Stimulated activated CD4-positive, alpha-beta T cell treated with anti-CD3 and anti-CD28 coated beads, Interleukin-2, amount 100 ng/mL, for 48 hours (primary cell): Measurements from ENCODE around the gene HMOX1.
"Not testable (repeated sequence)": the region's sequence is repeated elsewhere in the genome, so short reads cannot be mapped to it uniquely, and the experiment has no call there.

Experiments used
- DNase-seq, 2 donors: peaks; one replicate each; pipeline ENCODE4 v3.0.0-alpha.2; 2020

Gene HMOX1

DNA sequence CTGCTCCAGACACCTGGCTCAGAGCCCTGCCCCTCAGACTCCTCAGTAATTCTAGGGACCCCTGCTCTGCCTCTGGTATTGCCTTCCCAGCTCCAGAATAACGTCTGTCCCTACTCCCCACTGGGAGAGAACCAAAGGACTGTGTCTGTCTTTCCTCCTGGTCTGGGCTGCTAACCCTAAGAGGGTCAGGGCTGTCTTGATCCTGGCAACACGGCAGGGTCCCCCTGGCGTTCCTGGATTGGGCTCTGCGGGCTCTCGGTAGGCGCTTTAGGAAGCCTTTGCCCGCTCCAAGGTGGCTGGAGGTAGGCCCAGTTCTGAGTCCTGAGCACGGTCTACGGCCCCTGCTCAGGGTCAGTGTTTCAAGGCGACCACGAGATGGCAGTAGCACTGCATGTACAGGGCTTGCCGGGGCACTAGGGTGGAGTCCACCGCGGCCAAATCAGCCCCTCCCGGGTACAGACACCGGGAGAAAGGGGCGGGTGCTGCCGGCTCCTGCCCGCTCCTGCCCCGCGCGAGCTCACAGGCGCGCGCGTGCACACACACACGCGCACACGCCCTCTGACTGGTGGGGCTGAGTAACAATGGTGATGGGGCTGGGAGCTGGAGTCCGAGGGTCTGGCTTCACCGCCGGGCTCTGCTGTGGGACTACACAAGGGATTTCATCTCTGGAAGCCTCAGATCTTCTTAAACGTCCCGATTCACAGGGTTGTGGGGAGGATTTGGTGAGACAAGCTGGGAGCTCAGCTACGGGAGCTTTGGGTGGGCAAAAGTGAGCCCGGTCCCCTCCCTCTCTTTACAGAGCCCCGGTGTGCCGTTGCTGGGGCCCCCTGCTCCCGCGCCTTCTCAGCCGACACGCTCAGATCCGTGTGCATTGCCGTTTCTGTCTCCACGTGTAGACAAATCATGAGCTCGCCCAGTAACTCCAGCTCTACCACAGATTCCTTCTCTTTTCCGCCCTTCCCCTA, 30.1 kb upstream of the HMOX1 start:
- peak; percentile 85 to 88 for DNase-seq

DNA sequence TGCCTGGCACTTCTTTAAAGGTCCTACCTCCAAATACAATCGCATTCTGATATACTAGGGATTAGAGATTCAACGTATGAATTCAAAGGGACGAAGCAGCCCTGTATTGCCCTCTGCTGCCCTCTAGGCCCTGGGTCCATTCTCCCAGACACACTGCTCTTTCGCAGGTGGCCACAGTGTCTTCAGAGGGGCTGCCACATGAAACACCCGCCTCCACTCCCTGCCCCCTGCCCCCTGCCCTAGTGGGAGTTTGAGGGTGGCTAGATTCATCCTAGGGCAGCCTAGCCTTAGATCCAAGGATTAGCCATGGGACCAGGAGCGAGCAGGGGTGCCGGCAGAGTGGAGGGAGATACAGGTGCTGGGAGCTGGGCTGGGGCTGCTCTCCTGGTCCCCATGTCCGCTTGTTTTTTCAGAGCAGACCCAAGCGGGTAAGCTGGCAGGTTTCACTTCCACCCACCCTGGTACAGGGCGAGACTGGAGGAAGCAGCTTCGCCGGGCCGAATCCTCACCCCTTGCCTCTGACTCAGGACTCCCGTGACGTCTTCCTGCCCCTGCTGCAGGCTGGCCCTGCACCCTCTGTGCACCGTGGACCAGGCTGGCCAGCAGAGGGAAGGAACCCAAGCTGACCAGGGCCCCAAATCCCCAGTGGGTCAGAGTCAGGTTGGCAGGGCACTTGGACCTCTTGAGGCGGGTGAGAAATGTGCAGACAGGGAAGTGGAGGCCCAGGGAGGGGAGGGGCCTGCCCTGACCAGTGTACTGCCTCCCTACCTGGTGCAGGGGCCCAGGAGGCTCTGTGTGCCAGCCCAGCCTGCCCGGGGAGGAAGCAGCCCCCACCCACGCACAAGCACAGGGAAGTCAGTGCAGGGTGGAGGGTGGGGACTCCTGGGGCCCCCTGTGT, 28.4 kb upstream of the HMOX1 start:
- DNase-seq: peak; percentile 39 to 51

DNA sequence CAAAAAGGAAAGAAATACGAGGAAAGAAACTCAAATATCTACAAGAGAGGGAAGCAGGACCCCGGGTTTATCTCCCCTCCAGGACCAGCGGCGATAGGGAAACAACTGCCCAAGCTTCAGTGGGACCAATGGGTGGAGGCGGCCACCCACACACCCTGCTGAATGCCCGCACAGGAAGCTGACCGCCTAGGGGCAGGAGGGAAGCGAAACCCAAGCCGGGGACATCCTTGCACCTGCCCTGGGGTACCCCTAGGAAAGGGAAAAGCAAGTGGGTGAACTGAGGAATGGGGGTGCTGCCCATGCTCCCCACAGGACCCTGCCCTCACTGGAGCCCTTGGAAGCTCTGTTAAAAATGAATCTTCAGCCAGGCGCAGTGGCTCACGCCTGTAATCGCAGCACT, 27.6 kb upstream of the HMOX1 start:
- no peak for DNase-seq

DNA sequence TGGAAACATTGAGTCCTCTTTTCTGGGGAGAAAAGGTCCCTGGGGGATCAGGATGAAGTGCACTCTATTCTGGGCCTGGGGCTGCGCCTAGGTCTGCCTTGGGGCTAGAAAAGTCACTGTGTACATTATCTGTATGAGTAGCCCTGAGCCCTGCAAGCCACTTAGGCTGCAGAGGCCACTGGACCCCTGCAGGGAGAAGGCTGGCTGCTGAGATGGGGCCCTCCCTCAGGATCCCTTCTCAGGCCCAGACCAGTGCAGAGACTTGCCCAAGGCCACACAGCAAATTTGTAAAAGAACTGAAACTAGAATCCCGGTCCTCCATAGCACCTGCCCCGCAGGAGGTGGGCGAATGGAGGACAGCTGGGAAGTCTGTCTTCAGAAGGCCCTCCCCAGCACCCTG, 26.8 kb upstream of the HMOX1 start:
- no peak for DNase-seq

DNA sequence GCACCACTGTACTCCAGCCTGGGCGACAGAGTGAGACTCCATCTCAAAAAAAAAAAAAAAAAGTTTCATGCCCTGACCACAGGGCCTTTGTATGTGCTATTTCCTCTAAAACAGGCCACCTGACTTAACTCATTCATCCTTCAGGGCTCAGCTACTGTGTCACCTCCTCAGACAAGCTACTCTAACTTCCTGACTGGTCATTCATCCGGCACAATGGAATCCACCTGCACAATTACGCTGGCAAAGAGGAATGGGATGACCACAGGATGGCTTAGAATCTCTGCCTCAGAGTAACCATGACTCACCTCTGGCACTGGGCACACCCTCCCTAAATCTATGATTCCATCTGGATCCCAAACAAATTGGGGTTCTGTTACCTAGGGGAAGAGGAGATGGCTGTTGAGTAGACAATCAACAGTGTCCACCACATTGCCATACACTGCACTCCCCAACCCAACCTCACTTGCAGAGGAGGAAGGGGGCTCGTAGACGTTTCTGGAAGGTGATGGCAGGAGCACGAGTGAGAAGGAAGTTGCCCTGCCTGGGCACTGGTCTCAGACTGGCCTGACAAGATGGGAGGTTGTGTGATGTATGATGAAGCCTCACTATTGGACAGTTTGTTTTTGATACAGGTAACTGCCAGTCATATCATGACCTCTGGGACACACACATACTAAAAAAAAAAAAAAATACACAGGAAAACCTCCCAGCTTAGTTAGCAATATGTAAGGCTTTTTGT, 22.8 kb upstream of the HMOX1 start:
- no peak for DNase-seq

DNA sequence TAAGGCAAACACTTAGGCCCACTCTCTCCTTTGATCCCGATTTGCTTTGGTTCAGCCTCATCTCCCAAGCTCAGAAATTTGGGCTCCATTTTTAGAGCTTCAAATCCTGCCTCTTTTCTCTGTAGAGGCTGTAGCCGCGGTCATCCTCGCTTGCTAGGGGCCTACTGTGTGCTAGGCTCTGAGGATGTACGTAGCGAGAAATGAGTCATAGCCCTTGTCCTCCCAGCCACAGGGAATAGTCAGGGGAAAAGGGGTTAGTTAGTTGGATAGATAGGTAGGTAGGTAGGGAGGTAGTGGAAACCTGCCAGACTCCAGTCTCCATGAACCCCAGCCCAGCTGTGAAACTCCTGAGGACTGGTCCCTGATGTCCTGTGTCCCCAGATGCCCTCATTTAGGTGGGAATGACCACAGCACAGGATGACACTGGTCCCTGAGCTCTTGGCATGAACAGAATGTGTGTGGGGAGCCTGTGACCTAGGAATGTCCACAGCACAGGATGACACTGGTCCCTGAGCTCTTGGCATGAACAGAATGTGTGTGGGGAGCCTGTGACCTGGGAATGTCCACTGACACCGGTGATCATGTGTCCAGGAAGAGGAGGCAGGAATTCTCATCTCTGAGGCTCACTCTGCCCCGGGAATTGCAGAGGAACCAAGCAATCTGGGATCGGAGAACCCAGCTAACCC, 21.4 kb upstream of the HMOX1 start:
- no peak for DNase-seq

DNA sequence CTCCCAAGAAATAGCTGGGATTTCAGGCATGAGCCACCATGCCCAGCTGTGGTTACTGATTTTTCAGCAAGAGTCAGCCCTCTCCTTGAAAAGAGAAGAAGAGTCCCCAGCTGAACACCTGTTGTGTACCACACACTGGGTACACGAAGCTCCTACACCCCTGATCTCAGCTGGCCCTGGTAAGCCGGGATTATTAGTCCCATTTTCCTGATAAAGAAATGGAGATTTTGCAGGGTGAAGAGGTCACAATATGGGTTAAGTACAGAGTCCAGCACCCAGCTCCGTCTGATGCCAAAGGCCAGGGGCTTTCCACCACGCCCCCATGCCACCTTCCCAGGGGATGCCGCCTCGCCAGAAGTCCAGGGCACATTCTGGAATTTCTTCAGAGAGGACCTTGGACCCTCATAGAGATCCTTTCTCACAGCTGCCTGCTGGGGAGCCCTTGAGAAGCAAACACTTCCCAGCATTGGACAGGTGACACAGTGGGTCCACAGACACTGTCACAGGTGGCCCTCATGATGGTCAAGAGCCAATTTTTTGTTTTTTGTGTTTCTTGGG, 19.8 kb upstream of the HMOX1 start:
- DNase-seq: no peak

DNA sequence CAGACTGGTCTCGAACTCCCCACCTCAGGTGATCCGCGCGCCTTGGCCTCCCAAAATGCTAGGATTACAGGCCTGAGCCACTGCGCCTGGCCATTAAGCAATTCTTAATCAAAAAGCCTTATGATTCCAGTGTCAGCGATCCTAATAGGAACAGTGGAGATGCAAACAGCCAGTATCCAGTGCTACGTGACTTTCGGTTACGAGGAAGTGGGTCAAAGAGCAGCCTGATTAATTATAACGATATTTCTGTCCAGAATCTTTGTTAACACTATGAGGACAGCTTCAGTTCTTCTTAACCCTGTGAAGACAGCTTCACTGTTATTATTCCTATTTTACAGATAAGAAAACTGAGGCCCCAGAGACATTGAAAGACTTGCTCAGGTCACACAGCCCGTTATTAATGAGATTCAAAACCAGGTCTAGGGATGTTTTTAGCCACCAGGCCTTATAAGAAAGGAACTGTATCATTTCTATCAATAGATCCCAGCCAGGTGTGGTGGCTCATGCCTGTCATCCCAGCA, 17.3 kb upstream of the HMOX1 start:
- no peak for DNase-seq

DNA sequence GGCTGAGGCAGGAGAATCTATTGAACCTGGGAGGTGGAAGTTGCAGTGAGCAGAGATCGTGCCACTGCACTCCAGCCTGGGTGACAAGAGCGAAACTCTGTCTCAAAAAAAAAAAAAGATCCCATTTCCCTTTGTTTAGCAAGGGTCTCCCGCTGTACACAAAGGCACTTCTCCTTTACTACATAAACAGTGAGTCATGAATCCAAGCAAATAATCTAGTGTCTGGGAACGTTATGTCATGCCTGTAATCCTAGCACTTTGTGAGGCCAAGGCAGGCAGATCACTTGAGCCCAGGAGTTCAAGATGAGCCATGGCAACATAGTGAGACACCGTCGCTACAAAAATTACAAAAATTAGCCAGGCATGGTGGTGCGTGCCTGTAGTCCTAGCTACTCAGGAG, 16.7 kb upstream of the HMOX1 start:
- not testable (repeated sequence) for DNase-seq

DNA sequence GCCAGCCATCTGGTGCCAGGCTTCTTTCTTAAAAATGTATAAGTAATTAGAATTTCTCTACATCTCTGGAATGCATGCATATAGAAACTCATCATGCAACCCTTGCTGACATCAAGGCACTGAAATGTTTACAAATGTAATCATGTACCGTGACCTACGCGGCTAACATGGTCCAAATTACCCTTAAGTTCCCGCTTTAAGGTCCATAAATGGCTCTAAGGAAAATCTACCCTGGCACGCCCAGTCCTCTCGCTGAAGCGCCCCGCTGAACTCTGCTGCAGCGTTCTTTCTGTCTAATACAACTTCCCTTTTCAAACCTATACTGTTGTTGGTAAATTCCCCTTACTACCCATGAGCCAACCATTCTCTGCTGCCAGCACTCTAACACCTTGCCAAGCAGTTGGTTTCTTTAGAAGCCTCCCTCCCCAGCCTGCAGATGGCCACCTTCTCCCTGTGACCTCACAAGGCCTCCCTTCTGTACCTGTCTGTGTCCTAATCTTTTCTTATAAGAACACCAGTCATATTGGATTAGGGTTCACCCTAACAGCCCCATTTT, 13.5 kb upstream of the HMOX1 start:
- no peak for DNase-seq

DNA sequence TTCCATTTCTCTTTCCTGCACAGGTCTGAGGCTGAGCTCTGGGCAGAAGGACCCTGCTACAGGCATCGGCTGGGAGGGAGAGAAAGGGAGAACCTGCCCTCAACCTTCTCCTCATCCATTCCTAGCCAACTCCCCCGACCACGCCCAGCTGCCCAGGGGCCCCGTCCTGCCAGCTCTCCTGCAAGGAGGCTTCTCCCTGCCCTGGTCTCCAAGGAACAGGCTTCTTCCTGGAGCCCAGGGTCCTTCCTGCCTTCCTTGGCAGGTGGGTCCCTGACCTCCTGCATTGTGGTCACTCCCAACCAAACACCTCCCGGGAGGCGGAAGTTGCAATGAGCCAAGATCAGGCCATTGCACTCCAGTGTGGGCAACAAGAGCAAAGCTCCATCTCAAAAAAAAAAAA, 12.5 kb upstream of the HMOX1 start:
- no peak for DNase-seq

DNA sequence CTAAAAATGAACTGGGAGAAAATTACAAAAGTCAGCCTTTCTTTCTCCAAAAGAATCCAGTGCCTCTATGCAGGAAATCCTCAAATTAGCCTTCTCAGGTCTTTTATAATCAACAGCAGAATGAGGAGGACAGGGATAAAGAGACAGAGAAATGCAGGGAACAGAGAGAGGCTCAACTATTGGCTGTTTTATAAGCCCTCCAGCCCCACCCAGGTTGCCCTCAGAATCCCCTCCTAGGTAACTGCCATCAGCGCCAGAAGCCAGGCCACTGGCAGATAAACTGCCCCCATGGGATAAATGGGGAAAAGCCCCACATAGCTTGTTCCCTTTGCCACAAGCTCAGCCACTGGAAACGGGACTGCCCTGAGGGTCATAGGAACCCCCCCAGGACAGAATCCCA, 10.9 kb upstream of the HMOX1 start:
- DNase-seq: no peak

DNA sequence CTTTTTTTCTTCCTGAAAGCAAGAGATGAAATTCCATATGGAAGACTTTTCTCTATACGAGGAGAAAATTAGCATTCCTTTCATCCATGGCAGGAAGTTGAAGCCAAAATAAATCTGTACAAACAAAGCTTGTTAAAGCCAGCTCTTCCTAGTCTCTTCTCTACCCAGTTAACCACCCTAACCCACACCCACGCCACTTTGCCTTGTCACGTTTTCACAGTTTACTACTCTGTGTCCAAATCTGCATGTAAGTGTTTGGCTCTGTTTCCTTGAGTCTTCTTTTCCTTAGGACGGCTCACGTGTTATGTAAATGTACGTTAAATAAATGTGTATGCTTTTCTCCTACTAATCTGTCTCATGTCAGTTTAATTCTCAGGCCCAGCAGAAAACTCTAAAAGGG, 7.1 kb upstream of the HMOX1 start:
- DNase-seq: no peak

DNA sequence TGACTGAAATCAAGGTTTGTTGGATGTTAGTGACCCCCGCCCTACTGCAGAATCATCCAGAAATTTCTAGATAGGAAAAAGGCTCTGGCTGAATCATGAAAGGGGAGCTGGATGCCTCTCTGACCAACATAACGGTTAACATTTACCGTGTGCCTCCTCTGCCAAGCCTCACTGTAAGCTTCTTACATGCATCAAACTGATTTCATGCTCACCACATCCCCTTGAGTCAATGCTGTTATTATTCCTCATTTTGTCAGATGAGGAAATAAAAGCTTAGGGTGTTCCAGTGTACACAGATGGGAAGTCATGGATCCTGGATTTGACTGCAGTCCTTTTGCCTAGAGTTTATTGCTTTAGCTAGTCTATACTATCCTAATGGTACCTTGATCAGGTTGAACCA, 5.9 kb upstream of the HMOX1 start:
- DNase-seq: no peak

DNA sequence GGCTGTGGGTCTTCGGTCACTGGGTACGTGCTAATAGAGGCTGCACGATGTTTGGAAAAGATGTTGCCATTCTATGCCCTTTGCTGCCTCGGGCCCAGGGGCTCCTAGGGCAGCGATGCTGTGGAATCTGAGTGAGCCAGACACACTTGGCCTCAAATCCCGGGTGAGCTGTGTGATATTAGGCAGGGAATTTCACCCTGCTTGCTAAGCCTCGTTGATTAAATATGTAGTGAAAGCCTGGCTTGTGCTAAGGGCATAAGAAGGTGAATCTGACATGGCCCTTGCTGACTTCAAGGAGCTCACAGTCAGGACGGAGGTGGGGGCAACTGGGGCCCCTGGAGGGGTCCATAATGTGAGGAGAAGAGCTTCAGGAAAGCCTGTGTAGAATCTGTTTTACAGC, 5.4 kb upstream of the HMOX1 start:
- no peak for DNase-seq

DNA sequence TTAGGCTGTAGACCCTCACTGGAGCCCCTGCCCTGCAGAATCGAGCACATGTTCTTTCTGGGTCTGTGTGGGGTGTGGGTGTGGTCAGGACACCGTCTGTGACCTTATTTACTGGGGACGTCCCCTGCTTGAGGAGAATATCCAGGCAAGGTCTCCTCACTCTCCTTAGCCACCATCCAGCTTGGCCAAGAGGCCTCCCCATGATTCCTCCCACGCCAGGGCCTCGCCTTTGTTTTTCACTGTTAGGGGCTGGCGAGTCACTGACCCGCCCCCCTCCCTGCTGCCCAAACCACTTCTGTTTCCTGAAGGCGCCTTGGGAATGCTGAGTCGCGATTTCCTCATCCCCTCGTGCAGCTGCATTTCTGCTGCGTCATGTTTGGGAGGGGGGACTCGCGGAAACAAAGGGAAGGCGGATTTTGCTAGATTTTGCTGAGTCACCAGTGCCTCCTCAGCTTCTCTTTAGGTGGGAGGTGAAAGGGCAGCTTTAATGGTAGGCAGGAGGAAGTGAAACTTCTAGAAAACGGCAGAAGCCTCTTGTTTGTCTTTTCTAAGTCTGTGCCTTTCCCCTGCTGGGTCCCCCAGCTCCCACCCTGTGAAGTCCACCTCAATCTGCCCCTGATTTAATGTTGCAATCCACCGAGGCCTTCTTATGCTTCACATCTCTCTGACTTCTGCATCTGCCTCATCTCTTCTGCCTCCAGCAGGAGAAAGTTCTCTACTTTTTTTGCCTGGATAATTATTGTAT, 4.0 kb upstream of the HMOX1 start:
- no peak for DNase-seq

DNA sequence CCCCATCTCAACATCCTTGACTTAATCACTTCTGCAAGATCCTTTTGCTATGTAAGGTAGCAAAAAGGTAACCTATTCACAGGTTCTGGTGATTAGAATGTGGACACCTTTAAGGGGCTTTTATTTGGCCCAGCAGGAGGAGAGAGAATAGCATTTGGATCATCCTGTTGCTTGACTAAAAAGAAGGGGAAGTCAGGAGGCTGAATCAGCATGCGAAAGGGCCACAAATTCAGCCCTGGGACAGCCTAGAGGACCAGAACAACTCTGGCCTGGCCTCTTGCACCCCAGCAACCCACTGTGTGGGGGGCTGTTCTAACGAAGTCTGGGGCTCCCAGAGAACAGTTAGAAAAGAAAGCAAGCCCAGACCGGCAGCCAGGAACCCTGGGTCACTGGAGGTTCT, 3.2 kb upstream of the HMOX1 start:
- no peak for DNase-seq

DNA sequence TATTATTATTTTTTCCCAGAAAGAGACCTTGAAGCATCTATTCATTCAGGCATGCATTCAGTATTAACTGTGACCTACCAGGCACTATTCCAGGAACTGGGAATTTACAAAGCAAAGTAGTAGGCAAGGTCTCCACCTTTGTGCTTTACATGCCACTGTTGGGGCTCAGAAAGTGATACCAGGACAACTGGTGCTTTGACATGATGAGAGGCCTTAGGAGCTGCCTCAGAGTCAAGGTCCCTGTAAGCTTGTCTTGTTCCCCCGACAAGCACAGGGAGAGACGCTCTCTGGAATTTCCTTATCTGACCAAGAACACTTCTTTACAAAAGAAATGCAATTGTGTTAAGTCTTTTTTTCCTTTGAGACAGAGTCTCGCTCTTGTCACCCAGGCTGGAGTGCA, 2.3 kb upstream of the HMOX1 start:
- DNase-seq: no peak

DNA sequence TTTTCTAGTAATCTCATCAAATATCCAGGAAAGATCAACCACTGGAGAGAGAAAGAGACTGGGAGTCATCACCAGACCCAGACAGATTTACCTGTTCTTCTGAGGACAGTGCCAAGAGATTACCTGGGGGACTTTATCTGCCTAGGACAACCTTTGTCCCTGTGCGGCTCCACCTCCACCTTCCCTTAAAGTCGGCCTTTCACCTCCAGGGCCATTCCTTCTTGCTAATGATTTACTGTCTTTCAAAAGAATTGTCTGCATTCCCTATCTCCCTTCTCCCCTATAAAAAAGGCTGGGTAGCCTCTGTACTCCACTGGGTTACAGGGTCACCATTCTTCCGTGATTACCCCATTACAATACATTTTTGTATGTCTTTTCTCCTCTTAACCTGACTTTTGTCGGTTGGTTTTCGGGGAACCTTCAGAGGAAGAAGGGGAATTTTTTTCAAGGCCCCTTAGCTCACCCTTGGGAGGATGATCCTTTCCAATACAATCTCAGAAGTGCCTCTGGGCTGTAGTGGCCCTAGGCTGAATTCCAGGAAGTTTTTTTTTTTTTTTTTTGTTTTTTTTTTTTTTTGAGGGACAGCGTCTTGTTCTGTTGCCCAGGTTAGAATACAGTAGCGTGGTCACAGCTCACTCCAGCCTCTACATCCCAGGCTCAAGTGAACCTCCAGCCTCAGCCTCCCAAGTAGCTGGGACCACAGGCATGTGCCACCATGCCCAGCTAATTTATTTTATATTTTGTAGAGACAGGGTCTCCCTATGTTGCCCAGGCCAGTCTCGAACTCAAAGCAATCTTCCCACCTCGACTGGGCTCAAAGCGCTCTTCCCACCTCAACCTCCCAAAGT, 1.5 kb upstream of the HMOX1 start:
- no peak for DNase-seq

DNA sequence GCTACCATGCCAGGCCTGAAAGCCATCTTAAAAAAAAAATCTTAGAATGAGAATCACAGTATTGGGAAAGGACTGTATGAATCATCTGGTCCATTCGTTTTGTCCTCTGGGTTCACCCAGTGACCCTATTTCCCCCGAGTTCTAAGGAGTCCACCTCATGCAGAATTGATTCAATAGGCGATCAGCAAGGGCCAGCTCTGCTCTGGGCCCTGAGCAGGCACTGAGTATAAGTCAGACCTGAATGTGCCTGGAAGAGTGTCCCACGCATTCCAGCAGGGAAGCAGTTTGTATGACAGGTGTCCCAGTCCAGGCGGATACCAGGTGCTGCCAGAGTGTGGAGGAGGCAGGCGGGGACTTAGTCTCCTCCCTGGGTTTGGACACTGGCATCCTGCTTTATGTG, 883 bp upstream of the HMOX1 start:
- no peak for DNase-seq
